ENCODE results near the gene FAM217B.
"Not testable (repeated sequence)": the region's sequence is repeated elsewhere in the genome, so short reads cannot be mapped to it uniquely, and the experiment has no call there.

Gene FAM217B

DNA sequence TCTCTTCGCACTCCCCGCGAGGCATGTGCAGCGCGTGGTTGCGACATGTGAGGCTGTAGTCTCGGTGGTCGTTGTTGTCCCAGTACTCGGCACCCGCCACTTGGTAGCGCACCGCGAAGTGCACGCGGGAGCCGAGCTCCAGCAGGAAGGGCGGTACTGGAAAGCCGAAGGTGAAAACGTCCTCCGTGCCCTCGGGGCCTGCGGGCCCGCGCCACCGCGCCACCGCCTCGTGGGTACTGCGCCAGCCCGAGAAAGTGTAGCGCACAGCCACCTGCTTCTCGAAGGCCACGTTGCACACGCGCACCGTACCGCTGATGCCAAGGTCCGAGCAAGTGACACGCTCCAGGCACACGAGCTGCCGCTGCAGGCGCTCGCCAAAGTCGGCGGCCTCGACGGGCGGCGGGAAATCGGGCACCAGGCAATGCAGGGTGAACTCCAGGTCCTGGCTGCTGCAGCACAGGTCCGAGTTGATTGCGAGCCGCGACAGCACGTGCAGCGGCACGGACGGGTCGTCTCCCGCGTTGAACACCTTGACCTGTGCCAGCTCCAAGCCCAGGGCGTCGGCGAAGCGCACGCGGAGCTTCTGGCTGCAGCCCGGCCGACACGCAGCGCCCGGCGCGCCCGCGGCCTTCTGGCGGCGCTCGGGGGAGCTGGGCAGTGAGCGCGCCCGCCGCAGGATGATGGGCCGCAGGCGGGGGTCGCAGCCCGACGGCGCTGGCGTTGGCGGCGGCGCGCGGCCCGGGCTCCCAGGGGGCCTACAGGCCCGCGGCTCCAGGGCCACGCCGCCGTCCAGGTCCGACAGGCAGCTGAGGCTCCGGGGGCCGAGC, 924 bp upstream of the FAM217B start:
- DNase-seq = no peak

DNA sequence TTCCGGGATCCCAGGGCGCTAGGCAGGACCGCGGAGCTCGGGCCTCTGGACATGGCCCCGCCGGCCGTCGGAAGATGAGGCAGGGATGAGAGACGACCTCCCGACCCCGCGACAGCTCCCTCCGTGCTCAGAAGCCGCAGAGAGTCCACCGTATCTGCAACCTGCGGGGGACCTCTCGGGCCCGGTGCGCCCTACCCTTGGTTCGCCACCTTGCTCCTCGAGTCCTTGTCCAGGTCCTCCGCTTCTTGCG, 385 bp upstream of the FAM217B start:
- DNase-seq = no peak

DNA sequence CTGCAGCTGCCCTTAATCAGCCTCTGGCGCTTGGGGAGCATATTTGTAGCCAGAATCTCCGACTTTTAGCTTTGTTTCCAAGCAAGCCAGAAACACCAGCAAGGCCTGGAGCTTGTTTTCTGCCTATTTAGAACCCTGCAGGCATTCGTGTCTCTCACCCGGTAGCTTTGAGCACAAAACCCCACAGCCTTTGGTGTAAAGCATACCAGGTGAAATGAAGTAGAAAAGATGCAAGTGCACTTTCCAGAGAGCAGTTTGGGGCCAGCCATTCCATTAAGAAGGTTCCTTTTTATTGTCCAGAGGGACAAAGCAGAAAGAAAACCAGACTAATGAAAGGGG, 736 bp downstream of the FAM217B start:
- no peak for DNase-seq

DNA sequence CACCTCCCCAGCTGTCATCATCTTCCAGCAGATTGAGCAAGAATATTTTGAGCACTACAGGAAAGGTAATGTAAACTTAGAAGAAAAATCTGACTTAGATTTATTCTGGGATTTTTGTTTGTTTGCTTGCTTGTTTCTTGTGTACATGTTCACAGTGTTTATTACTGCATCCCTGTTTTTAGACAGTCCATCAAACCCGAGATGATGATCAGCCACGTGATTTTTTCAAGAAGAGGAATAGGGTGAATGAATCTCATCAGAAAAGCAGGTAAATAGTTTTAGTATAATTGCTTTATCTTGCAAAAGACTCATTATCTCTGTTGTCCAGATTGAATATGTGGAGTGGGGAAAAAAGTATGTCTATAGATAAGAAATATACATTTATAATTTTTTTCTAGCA, 2.1 kb downstream of the FAM217B start:
- no peak for DNase-seq

DNA sequence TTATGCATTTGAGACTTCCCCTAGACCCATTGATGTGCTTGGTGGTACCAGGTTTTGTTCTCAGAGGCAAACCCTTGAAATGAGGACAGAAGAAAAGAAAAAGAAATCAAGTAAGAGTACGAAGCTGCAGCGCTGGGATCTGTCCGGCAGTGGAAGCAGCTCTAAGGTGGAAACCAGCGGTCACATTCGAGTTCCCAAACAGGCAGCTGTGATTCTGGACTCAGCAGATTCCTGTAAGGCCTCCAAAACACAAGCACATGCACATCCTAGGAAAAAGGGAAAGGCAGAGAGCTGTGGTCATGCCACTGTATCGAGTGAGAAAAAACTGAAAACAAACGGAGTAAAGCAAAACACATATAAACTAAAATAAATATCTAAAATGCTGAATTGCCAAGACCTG, 4.5 kb downstream of the FAM217B start:
- DNase-seq = no peak

DNA sequence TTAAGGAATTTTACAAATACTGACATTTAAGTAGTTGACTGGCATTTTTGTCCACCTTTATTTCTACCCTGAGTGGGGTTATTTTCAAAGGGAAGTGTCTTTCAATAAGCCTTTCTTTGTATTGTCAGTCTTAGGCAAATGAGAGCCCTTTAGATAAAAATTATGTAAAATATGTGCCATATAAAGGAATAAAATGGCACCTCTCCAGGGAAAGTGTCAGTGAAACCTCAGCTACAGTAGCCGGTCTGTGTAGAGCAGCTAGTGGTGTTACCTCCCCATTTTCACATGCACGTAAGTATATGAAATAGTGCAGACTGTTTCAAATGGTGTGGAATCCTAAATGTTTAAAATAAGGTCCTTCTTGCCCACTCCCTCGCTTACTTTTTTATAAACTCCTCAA, 5.0 kb downstream of the FAM217B start:
- DNase-seq = no peak

DNA sequence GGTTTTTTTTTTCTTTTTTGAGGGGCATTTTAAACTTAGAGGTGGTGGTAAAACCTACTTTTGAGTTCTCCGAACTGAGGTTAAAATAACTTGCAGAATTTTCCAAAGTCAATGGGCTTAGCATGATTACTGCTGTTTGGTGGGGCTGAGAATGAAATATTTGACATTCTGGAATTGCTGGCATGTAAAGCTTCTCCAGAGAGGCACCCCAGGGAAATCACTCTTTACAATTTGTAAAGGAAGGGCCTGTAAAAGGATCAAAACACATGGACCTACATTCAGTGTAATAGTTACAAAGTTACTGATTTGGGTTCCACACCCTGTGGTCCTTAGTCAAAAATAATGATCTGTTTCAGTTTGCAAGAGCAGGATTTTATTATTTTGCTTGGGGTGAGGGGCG, 5.5 kb downstream of the FAM217B start:
- no peak for DNase-seq

DNA sequence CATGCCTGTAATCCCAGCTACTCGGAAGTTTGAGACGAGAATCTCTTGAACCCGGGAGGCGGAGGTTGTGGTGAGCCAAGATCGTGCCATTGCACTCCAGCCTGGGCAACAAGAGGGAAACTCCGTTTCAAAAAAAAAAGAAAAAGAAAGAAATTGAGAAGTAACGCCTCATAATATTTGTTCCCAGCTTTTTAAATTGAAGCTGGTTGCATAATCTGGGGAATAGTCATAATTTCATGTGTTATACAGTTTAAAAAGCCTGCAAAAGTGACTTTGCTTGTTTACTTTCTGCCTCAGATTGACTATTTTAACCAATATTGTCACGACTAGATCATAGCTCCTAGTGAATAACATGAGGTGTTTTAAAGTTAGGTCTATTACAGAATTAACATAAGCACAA, 7.2 kb downstream of the FAM217B start:
- DNase-seq = no peak

DNA sequence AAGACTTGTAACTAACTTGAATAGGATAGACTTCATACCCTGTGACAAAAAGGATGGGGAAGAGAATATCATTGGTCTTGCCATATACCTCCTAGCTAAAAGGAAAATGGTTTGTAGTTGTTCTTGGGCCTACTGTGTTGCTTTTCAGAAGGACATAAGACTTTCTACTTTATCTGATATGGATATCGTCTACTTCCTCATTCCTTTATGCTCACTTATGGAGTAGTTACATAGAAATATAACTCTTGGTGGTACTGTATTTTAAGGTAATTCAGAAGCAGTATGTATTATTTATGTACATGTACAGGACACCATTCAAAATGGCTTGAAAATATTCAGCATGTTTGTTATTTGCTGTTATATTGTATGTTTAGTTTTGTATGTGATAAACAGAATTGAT, 8.0 kb downstream of the FAM217B start:
- no peak for DNase-seq

DNA sequence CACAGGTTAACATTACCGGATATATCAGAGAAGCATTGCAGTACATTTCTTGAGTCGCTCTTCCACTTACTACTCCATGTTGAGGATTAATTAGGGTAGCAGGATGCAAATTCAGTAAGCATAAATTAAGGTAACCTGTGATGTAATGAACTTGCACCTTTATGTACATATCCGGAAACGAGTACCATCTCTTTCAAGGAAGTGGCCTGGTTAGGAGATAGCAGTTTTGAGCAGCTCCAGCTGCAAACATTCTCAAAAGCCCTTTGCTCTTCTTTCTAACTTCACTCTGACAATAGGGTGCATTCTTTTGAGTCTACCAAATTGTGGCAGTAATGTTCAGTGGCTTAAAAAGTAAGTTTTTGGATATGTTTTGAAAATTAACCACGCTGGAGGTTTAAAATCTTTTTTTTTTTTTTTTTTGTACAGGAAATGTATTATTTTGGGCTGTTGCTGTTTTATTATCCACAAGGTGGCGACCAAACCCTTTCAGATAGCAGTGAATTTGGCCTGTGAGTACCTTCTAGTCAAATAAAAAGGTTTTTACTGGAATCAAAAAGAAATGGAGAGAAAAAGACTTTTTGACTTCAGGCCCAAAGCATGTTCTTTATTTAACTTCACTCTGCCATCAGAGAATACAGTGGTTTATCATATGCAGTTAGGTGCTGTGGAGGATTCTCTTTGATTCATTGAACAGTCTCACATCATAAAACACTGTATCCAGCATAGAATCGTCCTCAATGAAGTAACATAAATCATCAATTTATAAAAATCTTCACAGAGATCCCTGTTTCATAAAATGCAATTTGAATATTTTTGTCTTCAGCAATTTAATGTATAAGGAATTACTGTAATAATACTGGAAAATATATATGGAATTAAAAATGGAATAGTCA, 8.9 kb downstream of the FAM217B start:
- peak; percentile 33 for DNase-seq

DNA sequence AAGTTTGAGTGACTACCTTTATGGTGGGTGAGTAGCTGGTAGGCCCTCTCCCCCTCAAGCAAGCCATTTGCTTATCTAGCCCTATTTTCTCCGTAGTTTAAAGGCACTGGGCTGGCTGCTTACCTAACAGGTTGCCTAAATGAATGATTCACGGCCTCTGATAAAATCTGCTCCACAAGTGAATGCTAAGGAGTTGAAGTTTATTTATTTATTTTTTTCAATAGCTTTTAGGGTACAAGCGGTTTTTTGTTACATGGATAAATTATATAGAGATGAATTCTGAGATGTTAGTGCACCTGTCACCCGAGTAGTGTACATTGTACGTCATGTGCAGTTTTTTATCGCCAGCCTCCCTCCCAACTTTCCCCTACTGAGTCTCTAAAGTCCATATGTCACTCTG, 9.7 kb downstream of the FAM217B start:
- no peak for DNase-seq

DNA sequence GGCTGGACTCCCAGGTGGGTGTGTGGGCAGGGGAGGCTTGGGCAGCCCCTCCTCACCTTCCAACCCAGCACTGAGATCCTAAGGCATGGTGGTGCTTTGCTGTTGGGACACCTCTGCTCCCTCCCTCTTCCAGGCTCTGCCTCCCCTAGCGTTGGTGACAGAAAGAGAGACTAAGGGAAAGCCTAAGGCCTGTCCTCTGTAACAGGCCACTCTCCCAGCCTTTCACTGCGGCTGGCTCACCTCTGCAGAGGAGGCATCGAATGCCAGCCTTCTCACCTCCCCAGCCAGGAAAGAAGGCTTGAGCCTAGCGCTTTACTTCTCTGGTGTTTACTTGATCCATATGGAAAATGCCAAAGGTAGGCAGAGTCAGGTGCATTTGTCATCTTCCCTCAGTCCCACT, 14.5 kb downstream of the FAM217B start:
- DNase-seq = no peak

DNA sequence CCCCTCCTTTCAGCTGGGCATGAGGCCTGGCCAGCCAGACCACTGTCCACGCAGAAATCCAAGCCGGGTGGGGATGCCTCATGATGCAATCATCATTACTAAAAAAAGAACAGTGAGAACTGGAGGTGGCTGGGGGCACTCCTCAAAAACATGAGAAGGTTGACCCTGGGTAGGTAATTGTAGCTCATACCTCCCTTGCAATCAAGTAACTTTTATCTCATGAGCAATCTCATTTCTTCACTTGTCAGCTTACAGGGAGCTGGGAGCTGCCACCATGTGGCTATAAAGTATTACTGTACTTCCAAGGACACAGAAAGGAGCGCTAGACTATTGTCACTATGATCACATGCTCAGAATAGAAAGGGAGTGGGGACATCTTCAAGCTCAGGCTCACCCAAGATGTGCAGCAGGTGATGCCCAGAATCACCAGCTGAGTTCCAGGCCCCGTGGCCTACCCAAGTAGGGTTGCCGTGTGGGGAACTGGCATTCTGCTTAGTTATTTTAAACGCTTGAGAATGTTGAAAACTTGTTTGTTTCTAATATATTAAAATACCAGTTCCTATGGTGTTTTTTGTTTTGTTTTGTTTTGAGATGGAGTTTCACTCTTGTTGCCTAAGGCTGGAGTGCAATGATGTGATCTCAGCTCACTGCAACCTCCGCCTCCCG, 15.1 kb downstream of the FAM217B start:
- no peak for DNase-seq

DNA sequence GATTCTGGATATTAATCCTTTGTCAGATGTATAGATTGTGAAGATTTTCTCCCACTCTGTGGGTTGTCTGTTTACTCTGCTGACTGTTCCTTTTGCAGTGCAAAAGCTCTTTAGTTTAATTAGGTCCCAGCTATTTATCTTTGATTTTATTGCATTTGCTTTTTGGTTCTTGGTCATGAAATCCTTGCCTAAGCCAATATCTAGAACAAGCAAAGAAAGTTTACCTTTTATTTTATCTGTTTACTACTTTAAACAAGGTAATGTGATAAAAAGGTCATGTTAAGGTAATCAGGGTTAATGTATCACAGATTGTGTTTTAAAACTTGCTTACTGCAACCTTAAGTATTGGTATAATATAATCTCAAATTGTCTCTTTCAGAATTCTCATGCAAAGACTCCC, 17.4 kb downstream of the FAM217B start:
- not testable (repeated sequence) for DNase-seq

DNA sequence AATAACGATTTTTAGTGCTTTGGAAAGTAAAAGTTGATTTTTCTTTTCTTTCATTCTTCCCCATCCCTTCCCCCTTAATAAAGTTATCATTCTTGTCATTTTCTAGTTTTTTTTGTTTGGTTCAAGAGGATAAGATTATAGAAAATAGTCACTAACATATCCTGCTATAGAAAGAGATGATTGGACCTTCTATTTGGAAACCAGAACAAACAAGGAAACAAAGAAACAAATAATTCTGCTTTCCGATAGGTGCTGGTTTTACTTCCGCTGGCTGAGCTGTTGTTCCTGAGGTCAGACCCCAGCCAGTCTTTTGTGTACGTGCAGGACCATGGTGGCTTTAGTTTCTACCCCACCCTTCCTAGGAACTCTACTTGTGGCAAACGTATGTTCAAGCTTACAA, 17.9 kb downstream of the FAM217B start, which contains the start of gene CDH26:
Gene CDH26, plus strand, starts transcription at position 301 of the 400 bp plus-strand sequence. CDS start 304 bp downstream, outside the sequence.
- DNase-seq = no peak

DNA sequence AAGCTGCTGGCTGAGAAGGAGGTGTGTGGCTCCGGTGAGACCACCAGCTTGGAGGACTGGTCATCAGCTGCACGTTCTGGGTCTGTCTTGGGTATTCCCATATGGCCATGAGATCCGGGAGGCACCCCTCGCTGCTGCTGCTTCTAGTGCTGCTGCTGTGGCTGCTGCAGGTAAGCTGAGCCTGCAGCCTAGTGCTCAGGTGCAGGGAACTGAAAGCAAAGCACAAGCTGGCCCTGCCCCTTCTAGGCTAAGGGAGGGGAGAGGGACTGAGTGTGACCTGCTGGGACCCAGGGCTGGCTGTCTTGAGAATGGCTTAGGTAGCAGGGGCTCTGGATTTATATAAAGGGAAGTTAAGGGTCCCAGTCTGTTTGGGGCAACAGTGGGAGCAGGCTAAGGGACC, 18.4 kb downstream of the FAM217B start:
- DNase-seq = no peak

DNA sequence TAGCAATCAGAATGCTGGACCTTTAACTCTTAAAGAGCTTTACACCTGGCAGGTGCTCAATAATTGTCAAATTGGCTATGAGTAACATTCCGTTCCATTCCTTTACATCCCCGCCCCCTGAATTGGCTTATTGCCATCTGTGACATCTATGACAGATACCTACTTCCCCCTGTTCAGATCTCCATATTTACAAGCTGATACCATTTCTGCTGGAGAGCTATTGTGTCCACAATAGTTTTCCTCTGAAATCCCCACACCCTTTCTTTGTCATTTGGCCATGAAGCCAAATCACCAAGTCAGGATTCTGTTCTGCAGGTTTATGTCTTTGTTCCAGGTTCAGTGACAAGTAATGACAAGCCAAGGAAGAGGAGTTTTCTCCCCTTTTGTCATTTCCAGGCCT, 21.2 kb downstream of the FAM217B start:
- no peak for DNase-seq

DNA sequence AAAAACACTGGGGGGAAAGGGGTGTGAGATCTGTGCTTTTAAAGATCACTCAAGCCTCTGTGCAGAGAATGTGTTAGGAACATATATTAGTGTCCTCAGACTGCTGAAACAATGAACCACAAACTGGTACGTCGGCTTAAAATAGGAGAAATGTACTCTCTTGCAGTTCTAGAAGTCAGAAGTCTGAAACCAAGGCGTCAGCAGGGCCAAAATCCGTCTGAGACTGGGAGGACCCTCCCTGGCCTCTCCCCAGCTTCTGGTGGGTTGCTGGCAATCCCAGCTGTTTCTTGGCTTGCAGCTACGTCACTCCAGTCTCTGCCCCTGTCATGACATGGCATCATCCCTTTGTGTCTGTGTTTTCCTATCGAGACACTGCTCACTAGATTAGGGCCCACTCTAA, 22.0 kb downstream of the FAM217B start:
- no peak for DNase-seq

DNA sequence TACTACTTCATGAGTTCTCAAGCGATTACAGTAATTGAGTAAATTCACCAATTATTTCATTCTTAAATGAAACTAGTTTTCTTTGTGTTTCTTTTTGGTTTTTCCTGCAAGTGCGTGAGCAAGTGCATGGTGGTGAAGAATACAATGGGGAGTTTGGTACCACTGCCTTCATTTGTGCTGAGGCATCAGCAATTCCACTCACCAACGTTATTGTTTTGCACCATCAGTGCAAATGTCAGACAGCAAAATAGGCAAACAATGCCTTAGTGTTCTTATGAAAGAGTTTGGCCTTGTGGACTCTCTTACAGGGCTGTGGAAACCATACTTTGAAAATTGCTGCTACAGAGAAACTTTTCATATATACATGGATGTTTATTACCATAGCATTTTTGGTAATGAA, 26.2 kb downstream of the FAM217B start:
- no peak for DNase-seq

DNA sequence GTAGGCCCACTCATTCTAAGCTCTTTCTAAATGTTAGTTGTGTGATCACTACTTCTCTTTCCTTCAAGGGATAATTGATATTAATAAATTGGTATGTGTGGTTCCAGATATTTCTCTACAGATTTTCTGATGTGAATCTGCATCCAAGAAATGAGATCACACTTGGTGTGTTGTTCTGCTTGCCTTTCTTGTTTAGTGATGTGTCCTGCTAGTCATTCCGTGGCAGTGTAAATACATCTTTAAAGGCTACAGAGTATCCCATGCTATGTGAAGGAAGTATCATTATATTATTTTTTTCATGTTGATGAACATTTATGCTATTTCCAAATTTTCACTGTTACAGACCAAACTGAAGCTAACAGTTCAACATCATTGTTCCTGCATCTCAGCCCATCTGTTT, 31.2 kb downstream of the FAM217B start:
- DNase-seq = no peak

DNA sequence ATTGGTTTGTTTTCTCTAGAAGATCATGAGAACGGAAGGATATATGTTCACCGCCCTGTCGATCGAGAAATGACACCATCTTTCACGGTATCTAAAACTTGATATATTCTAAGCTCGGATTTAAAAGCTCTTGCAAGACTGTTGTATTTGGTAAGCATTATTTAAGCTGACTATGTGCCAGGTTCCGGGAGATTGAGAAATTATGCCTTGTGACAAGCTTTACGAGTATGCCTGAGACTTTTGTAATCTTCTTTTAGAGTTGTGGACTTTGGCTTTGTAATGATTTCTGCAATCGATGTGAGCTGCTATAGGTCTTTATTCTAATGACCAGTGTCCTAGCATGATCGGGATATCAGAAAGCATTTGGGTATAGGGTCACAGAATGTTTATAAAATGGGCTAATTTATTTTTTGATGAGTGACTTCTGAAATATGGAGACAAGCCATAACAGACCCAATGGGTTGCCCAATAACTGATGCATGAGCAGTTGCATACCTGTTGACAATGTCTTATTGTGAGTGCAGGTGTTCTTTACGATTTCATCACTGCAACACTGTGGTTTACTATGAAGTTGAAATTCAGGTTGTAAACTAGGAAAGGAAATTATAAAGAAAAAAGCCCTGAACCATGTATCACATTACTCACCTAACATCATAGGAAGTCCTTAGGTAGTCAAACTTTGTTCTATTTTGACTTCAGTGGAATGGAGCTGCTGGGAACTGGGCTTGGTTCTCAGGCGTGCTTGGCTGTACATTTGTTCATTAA, 32.0 kb downstream of the FAM217B start:
- no peak for DNase-seq

DNA sequence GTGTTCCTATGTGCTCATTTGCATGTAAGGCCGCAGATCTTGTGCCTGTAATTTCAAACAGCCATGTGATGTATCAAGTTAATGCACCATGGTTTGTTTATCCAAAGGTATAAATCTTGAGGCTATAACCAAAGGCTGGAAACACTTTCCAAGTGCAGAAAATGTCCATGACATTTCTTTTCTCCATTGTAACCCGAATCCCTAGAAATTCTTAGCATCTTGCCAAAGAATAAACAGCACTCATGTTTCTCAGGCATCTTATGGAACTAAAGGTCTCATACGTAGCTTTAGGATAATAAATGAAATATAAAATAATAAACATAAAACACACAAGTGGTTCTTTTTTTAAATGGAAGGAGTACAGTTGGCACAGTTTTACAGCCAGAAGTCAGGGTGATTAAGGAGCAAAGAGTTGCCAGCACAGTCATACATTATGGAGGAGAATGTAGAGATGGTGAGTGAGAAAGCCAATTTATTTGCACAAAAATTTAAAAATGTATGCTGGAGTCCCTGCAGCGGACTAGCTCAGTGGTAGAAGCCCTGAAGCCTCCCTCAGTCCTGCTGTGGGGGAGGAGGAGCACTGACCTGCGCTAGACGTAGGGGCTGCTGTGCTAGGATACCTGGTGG, 36.1 kb downstream of the FAM217B start:
- peak; percentile 42 for DNase-seq

DNA sequence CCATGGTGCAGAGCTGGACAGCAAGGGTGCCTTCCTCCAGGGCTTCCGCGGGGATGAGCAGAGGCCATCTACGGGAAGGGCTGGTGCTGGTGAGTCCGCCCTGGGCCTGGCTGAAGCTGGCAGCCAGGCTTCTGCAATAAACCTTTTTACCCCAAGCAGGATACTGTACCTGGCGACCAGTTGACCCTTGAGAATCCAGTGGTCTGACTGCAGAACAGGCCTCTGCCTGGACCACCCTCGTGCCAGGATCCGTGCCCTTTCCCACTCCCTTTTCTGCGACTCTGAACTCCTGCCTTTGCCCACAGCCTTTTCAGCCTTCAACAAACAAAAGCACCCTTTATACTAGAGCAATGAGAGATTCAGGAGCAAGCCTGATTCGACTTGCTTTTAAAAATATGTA, 36.9 kb downstream of the FAM217B start:
- no peak for DNase-seq
